ENCODE results near the gene XPO6.

XPO6 gene

GRCh38 chr16:28082624-28083023, 129.1 kb downstream of the XPO6 start:
- no peak for DNase-seq (ENCODE audit: extremely low read depth, low read depth)
- no peak for TF ChIP-seq CTCF (IDR thresholded peaks at IDR 0.05; ENCODE audit: low read depth, low read length)

GRCh38 chr16:28081391-28081968, 130.3 kb downstream of the XPO6 start:
- no peak for TF ChIP-seq CTCF (IDR thresholded peaks at IDR 0.05; ENCODE audit: low read depth, low read length)
- DNase-seq (ENCODE audit: extremely low read depth, low read depth), result no peak

GRCh38 chr16:28078261-28078660, 133.5 kb downstream of the XPO6 start:
- TF ChIP-seq CTCF (IDR thresholded peaks at IDR 0.05; ENCODE audit: low read depth, low read length), result no peak
- no peak for DNase-seq (ENCODE audit: extremely low read depth, low read depth)

GRCh38 chr16:28073836-28074235, 137.9 kb downstream of the XPO6 start:
- TF ChIP-seq CTCF (IDR thresholded peaks at IDR 0.05; ENCODE audit: low read depth, low read length), result no peak
- no peak for DNase-seq (ENCODE audit: extremely low read depth, low read depth)

GRCh38 chr16:28072087-28072486, 139.7 kb downstream of the XPO6 start:
- DNase-seq (ENCODE audit: extremely low read depth, low read depth), result no peak
- no peak for TF ChIP-seq CTCF (IDR thresholded peaks at IDR 0.05; ENCODE audit: low read depth, low read length)

GRCh38 chr16:28069971-28070794, 141.6 kb downstream of the XPO6 start:
- no peak for TF ChIP-seq CTCF (IDR thresholded peaks at IDR 0.05; ENCODE audit: low read depth, low read length)
- DNase-seq (ENCODE audit: extremely low read depth, low read depth), result no peak

GRCh38 chr16:28068976-28069375, 142.8 kb downstream of the XPO6 start:
- no peak for TF ChIP-seq CTCF (IDR thresholded peaks at IDR 0.05; ENCODE audit: low read depth, low read length)
- DNase-seq (ENCODE audit: extremely low read depth, low read depth), result no peak
